Measurements from ENCODE around the gene LNX1.

LNX1 gene

GRCh38 chr4:53571936-53572599 lies 19.2 kb downstream of the LNX1 start:
- FAIRE-seq, result no peak

- FAIRE-seq, result no peak
Measured at GRCh38 chr4:53563824-53564223, 27.5 kb downstream of the LNX1 start.

GRCh38 chr4:53562409-53562808 lies 28.9 kb downstream of the LNX1 start:
- no peak for FAIRE-seq

DNA sequence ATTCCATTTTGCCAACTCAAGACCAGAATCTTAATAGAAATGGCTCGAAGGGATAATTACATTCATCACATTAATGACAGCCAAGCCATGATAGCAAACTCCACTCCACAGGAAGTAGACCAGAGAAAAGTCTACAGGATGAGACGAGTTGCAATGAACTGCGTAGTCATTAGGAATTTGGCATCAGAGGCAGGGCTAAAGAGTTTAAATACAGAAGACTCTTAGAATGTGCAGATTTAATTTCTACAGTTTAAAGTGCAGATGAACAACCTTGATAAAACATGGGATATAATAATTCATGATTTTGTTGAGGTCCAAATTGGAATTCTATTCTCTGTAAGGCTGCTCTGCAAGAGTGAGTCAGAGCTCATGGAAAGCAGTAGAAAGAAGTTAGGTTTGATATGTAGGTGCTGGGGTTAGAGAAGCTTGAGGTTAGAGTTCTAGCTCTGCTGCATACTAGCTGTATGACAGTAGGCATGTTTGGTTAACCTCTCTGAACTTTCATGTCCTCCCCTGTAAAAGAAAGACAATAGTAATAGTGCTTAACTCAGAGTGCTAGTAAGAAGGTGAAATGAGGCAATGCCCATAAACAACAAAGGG lies 32.2 kb downstream of the LNX1 start:
- no peak for FAIRE-seq

DNA sequence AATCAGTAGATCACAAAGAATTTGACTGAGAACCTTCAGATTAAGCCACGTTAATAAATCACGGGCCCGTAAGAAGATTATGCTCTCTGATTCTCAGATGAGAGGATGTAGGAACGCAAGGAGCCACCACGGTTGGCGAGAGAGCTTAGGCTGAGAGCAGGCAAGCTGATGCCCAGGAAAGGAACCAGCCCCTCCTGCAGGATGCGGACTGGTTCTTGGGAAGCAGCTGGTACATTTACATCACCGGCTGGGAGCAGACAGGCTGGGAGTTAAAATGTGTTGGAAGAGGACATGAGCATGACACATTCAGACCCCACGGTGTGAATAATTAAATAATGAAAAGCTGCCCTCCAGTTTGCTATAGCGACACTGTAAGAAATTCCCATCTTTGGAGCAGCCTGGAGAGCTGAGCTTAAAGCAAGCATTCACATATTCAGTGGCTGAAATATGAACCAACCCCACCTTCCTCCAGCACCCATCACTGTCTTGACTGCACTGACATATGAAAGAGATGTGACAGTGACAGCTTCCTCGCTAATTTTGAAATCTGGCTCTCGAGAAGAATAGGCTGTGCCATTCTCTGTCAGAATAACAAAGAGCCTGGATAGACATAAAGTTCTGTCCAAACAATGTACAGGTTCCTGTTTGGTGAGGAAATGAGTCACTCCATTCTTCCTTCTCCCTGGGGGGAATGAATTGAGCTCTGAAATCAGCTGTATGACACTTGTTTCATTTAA lies 33.1 kb downstream of the LNX1 start:
- FAIRE-seq, result no peak

- FAIRE-seq, result no peak
Measured at GRCh38 chr4:53557669-53558064, 33.6 kb downstream of the LNX1 start.

DNA sequence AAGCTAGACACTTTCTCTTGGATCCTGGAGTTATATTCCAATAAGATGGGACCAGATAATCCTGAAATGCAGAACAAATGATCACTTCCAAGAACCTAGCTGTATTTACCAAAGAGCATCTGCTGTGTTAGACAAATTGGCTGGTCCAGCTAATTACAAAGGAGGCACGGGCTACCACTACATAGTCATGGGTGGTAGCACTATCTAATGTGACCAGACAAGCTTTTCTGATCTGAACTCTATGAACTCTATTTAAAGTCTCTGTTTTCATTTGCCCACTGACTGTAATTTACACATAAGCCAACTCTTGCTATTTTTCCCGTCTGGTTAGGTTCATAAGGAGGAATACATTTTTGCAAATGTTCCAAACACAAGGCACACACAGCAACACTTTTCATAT lies 34.6 kb downstream of the LNX1 start:
- no peak for FAIRE-seq

DNA sequence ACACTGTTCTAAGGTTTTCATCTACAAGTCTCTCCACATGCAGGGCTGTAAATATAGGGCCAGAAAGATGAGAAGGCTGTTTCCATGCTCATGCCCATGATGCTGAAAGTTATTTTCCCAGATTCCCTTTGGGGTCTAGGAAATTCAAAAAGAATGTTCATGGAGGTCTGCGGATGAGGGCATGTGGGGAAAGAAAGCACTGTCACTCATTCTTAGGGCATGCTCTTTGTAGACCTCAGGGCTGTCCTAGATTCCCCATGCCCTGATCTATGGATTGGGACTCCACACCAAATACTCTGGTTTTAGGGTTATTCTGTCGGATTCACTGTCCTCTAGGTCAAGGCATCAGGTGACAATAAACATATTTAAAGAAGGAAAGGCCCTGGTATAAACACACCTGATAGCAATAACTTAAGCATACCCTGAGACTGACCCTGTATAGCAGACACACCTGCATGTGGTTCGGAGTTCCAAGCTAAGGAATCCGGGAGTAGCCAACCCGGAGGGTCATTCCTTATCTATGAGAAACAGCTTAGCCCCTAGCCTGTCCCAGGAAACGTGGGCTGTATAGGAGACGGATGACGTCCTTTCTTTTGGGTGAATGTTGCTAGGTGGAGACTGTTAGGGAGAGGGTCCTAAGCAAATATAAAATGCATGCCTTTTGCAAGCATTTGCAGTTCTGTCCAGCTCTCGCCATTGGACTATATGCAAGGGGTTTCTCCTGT lies 37.6 kb downstream of the LNX1 start:
- no peak for FAIRE-seq

- no peak for FAIRE-seq
Measured at GRCh38 chr4:53552711-53553110, 38.6 kb downstream of the LNX1 start.

GRCh38 chr4:53551958-53552357 lies 39.3 kb downstream of the LNX1 start:
- FAIRE-seq, result no peak

DNA sequence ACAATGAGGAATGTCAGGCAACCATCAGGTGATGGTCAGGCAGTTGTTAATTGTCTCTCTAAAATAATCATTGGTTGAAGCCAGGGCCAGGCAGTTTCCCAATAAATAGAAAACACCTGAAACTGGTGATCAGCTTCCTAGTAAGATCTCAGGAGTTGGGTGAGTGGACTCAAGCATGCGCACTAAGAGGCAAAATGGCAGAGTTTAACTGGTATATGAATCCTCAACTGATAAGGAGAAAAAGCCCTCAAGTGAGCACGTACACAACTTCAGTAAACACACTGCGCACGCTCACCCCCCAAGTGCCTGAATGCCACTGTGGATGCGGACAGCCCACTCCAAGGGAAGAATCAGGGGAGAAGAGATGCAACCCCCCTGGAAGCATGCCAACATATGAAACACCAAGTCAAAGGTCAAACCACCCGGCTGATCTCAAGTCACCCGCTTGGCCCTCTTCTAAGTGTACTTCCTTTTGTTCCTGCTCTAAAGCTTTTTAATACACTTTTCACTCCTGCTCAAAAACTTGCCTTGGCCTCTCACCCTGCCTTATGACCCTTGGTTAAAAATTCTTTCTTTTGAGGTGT lies 39.9 kb downstream of the LNX1 start:
- no peak for FAIRE-seq

- FAIRE-seq, result no peak
Measured at GRCh38 chr4:53548662-53549061, 42.6 kb downstream of the LNX1 start.

DNA sequence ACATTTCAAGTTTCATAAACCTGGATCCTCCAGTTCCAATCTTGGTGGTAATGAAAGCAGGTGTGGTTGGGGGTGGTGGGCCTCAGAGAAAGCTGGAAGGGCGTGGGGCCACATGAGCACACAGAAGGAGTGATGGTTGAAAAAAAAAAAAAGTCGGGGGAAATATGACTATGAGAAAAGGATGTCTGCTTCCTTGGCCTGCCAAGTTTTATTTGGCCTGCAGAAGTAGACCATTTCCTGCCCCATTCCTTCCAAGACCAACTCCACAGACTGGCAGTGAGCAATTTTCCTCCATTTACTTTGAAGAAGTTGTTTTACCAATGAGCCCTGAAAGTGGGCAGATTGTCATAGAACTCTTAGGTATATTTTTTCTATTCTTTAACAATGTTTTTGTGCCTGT lies 43.3 kb downstream of the LNX1 start:
- FAIRE-seq, result no peak

GRCh38 chr4:53545942-53546581 lies 45.2 kb downstream of the LNX1 start:
- no peak for FAIRE-seq

GRCh38 chr4:53545273-53545672 lies 46.0 kb downstream of the LNX1 start:
- FAIRE-seq, result no peak

DNA sequence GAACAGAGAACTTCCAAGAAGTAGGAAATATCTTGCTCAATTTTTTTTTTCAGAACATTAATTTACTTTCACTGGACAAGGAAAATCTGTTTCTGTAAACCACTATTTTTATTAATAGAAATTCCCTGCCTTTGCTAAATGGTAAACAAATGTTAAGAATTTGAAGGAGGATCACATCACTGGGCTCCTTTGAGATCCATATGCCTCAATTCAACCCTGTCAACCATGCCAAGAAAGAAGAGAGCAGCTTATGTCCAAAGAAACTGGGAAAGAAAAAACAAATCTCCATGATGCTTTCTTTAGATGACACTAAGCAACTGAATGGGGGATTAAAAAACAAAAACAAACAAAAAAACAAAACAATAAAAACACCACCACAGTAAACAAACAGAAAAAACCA lies 47.7 kb downstream of the LNX1 start:
- no peak for FAIRE-seq

DNA sequence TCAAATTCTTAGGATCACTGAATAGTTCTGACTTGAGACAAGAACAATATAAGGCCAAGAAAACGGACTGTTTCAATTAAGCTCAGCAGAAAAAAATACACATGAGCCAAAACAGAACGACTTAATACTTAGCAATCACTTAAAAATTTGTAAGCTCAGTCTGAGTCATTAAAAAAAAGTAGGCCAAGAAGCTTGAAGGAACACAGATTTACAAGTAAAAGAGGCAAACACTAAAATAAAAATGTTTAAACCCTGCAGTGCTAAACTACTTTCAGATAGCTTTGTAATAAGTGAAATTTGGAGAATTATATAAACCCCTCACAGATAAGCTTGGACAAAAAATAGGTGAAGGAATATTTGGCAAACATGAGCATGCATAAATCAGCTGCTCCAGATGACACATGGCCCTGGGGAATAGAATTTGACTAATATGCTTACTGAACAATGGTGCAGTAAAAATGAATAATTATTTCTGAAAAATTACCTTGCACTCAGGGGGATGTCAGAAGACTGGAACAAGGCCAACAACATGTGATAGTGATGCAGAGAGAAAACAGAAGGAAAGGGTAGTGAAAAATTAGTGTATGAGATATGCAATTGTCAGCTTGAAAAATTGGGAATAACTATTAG lies 49.6 kb downstream of the LNX1 start:
- FAIRE-seq, result peak; percentile 76

- FAIRE-seq, result no peak
Measured at GRCh38 chr4:53538756-53539155, 52.5 kb downstream of the LNX1 start.

GRCh38 chr4:53537606-53538005 lies 53.7 kb downstream of the LNX1 start:
- FAIRE-seq, result no peak

DNA sequence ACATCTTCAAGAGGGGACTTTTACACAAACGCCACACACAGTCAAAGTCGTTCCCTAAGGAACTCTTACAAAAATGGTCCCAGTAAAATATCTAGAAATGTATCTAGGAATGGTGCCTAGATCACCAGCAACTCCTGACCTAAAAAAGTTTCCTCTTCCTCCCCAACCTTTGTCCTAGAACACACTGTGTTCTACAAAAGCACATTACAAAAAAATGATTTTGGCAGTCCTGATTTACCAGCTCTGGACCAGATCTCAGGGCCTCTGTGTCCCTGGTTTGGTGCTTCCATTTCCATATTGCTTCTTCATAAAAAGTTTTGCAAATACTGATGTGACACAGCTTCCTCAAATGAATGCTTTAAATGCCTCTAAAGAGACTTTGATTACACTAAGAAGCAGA lies 55.0 kb downstream of the LNX1 start:
- FAIRE-seq, result no peak

- FAIRE-seq, result no peak
Measured at GRCh38 chr4:53535567-53535966, 55.7 kb downstream of the LNX1 start.

GRCh38 chr4:53534684-53535083 lies 56.6 kb downstream of the LNX1 start:
- FAIRE-seq, result no peak

All from islet of Langerhans (tissue), 1 donor.